Mucosa of descending colon (tissue), 3 donors: ENCODE measurements around the gene PMPCA. TPM values are rescaled to one million over a fixed set of nuclear protein-coding genes. Genes with fewer than 3 reads are reported as not detected.

Experiments used
- ATAC-seq: fragments of 200-7000 bp; cut with Tn5 transposase; one replicate; pipeline ENCODE4 v1.9.1; 2020; ENCODE audit warnings: mild to moderate bottlenecking, moderate library complexity
- DNase-seq, 3 donors: peaks; one replicate each; pipeline ENCODE4 v3.0.0-alpha.2; 2020
- H3K36me3 ChIP-seq: fragments of 200-600 bp; one replicate; pipeline ENCODE4 v1.8.0; 2021; ENCODE audit warnings: low read depth, mild to moderate bottlenecking
- H3K4me1 ChIP-seq: fragments of 200-600 bp; one replicate; pipeline ENCODE4 v1.8.0; 2021; ENCODE audit warnings: low read depth, mild to moderate bottlenecking
- H3K4me3 ChIP-seq: fragments of 200-600 bp; one replicate; pipeline ENCODE4 v1.8.0; 2021; ENCODE audit warnings: mild to moderate bottlenecking
- H3K9me3 ChIP-seq: fragments of 200-600 bp; one replicate; pipeline ENCODE4 v1.8.0; 2021; ENCODE audit warnings: mild to moderate bottlenecking
- intact Hi-C, 2 donors: fragments of 100-400 bp; cut with DNase I in 1 of 2; cut with micrococcal nuclease in 1 of 2; formaldehyde crosslinking; loops; one replicate each; pipeline versions ENCODE4 v1.11.0 to v1.11.1; 2022; cut with DNase I, micrococcal nuclease
- total RNA-seq, 3 donors: library from RNA; stranded (reverse); fragmentation: NEBNext Ultra II Directional in 2 of 3; extraction: Animal tissue kit (Norgen Biotek cat#: 25700) in 2 of 3; gene quantifications; one replicate each; pipeline versions ENCODE4 v1.2.1 to v1.2.4, GENCODE V29; 2021 to 2023
- TF ChIP-seq, protein P1 (sequence below): fragments of 200-600 bp; IDR thresholded peaks from one replicate; pipeline ENCODE4 v1.8.0; 2022; ENCODE audit warnings: antibody characterized with exemption, mild to moderate bottlenecking
- donor health status: DM: no; HTN: no; CAD: no; lungs with moderate emphysema.
- donor health status: DM: no; HTN: no; CAD: no.
- donor health status: DM: no; HTN: yes; CAD: no.

Gene PMPCA
- total RNA-seq, 3 donors from 2014 or later = 42.1 to 50.7 (median 45.1) TPM

DNA sequence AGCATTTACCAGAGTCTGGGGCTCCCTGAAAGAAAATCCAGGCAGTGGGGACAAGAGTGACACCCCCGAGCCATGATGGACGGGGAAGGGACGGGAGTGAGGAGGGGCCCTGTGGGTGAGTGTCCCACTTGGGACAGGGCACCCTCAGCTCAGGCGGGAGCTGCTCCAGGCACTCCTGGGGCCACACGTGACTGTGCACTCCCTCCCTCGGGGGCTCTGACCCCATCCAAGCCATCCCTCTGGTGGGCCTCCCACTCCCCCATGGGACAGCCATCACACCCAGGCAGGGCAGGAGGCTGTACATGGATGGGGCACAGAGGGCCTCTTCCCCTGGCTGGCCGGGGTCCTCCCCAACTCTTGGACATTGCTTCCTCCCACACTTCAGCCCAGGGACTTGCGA lies 34.0 kb upstream of the PMPCA start:
- TF ChIP-seq, protein P1, sequence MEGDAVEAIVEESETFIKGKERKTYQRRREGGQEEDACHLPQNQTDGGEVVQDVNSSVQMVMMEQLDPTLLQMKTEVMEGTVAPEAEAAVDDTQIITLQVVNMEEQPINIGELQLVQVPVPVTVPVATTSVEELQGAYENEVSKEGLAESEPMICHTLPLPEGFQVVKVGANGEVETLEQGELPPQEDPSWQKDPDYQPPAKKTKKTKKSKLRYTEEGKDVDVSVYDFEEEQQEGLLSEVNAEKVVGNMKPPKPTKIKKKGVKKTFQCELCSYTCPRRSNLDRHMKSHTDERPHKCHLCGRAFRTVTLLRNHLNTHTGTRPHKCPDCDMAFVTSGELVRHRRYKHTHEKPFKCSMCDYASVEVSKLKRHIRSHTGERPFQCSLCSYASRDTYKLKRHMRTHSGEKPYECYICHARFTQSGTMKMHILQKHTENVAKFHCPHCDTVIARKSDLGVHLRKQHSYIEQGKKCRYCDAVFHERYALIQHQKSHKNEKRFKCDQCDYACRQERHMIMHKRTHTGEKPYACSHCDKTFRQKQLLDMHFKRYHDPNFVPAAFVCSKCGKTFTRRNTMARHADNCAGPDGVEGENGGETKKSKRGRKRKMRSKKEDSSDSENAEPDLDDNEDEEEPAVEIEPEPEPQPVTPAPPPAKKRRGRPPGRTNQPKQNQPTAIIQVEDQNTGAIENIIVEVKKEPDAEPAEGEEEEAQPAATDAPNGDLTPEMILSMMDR = no peak
- no peaks in the 10 kb centered on the region for H3K9me3 ChIP-seq
- no peak for DNase-seq
- no peaks in the 10 kb centered on the region for H3K36me3 ChIP-seq
- ATAC-seq = no peak
- H3K4me3 ChIP-seq = no peak overlapping the region
- intact Hi-C loops = no loop called here
- no peaks in the 10 kb centered on the region for H3K4me1 ChIP-seq

GRCh38 chr9:136377341-136378169 lies 32.9 kb upstream of the PMPCA start:
- no peaks in the 10 kb centered on the region for H3K36me3 ChIP-seq
- ATAC-seq = no peak

GRCh38 chr9:136378170-136379002 lies 32.1 kb upstream of the PMPCA start:
- TF ChIP-seq, protein P1 = no peak
- peaks cover 6% of the 10 kb centered on the region for H3K36me3 ChIP-seq
- H3K4me3 ChIP-seq = no peak overlapping the region
- ATAC-seq (no peak), DNase-seq (no peak)
- H3K4me1 ChIP-seq = no peaks in the 10 kb centered on the region
- intact Hi-C loops = no loop called here
- no peaks in the 10 kb centered on the region for H3K9me3 ChIP-seq

More at GRCh38 chr9:136377341-136378169, 32.9 kb upstream of the PMPCA start:
- Histone ChIP-seq H3K9me3 (no peaks in the 10 kb centered on the region), H3K4me1 (no peaks in the 10 kb centered on the region), H3K4me3 (no peak overlapping the region)
- DNase-seq = no peak
- intact Hi-C loops = no loop called here
- TF ChIP-seq, protein P1 = no peak

GRCh38 chr9:136379003-136379287 lies 31.5 kb upstream of the PMPCA start:
- Histone ChIP-seq H3K9me3 (no peaks in the 10 kb centered on the region), H3K36me3 (peaks cover 6% of the 10 kb centered on the region), H3K4me3 (no peak overlapping the region), H3K4me1 (no peaks in the 10 kb centered on the region)
- intact Hi-C loops = no loop called here
- TF ChIP-seq, protein P1 = no peak
- DNase-seq (no peak), ATAC-seq (no peak)

GRCh38 chr9:136379401-136379800 lies 31.1 kb upstream of the PMPCA start:
- intact Hi-C loops = no loop called here
- DNase-seq (no peak), ATAC-seq (no peak)
- H3K36me3 ChIP-seq = peaks cover 6% of the 10 kb centered on the region
- no peaks in the 10 kb centered on the region for H3K9me3 ChIP-seq
- TF ChIP-seq, protein P1 = no peak
- no peak overlapping the region for H3K4me3 ChIP-seq
- no peaks in the 10 kb centered on the region for H3K4me1 ChIP-seq
